NCI-H82 (cell line): ENCODE measurements around the gene SFT2D2.

Experiments used
- DNase-seq: peaks from one replicate; lab custom pipeline; 2025; lab: John Stamatoyannopoulos, UW

The SFT2D2 gene

DNA sequence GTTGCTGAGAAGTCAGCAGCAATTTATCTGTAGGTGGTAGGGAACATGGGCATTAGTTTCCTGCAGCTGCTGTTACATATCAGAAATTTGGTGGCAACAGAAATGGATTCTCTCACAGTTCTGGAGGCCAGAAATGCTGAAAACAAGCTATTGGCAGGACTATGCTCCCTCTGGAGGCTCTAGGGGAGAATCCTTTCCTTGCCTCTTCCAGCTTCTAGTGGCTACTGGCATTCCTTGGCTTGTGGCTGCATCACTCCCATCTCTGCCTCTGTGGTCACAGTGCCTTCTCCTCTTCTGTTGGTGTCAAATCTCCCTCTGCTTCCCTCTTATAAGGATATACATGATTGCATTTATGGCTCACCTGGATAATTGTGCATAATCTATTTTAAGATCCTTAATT, 2.5 kb upstream of the SFT2D2 start:
- no peak for DNase-seq

- DNase-seq: no peak
These were observed 1.9 kb upstream of the SFT2D2 start for GRCh38 chr1:168223681-168224540.

- no peak for DNase-seq
These were observed 813 bp upstream of the SFT2D2 start for GRCh38 chr1:168224991-168225390.

- no peak for DNase-seq
These were observed 1.8 kb downstream of the SFT2D2 start for GRCh38 chr1:168227620-168228019.

- no peak for DNase-seq
These were observed 4.1 kb downstream of the SFT2D2 start for GRCh38 chr1:168229893-168230292.

DNA sequence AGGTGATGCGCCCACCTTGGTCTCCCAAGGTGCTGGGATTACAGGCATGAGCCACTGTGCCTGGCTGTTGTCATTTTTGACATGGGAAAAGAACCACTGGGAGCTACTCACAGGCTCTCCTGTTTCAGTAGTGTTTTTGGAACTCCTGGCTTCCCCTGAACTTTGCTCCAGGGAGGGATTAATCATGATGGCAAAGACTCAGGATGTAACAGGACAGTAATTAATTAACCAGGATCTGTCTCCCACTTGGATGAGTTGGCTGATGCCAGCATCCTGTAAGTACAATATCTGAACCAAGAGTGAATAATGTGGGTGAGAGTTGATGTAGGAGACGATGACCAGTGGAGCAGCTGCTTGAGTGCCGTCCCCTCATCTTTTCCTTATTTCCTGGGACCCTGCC, 4.9 kb downstream of the SFT2D2 start:
- DNase-seq: no peak

- DNase-seq: peak; percentile 80
These were observed 9.2 kb downstream of the SFT2D2 start for GRCh38 chr1:168234846-168235547.

- no peak for DNase-seq
These were observed 9.7 kb downstream of the SFT2D2 start for GRCh38 chr1:168235548-168235885.

DNA sequence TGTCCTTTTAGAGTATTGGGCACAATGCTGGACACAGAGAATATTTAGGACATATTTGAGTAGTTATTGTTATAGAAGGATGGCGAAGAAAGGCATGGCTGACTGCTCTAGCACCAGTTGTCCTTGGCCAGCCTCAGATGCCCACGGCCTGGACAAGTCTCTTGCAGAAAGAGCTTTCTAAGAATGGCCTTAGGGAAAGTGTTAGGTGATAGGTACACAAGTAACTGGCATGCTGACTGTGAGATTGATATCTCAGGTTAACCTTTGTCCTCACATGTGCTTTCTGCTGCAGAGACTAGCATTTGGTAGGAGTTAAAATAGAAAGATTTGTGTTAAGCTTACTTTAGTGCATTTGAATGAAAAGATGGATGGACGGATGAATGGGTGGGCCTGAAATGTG, 10.1 kb downstream of the SFT2D2 start:
- no peak for DNase-seq

GRCh38 chr1:168236836-168237611, 11.2 kb downstream of the SFT2D2 start:
- DNase-seq: no peak

DNA sequence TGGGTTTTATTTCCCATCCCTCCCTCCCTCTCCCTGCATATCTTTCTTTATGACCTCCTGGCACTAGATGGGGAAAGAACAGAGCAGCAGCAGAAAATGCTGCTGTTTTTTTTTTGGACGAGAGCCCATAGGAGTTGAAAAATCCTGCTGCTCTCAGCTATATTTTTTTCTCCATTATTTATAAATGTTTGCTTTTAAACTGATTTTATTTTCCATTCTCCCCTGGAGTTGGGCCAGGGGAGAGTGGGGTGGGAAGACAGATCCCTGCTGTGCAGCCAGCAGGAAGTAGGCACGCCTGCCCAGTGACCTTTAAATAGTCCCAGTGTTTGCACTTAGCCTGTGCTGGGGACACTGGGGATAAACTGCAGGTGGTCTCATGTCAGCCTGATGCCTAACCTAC, 17.4 kb downstream of the SFT2D2 start:
- no peak for DNase-seq

GRCh38 chr1:168243636-168244212, 17.9 kb downstream of the SFT2D2 start:
- DNase-seq: no peak

GRCh38 chr1:168245042-168245441, 19.2 kb downstream of the SFT2D2 start:
- no peak for DNase-seq

- no peak for DNase-seq
These were observed 20.7 kb downstream of the SFT2D2 start for GRCh38 chr1:168246506-168246905.

- no peak for DNase-seq
These were observed 26.5 kb downstream of the SFT2D2 start for GRCh38 chr1:168252204-168252733.

- no peak for DNase-seq
These were observed 30.4 kb downstream of the SFT2D2 start for GRCh38 chr1:168256164-168256563.

DNA sequence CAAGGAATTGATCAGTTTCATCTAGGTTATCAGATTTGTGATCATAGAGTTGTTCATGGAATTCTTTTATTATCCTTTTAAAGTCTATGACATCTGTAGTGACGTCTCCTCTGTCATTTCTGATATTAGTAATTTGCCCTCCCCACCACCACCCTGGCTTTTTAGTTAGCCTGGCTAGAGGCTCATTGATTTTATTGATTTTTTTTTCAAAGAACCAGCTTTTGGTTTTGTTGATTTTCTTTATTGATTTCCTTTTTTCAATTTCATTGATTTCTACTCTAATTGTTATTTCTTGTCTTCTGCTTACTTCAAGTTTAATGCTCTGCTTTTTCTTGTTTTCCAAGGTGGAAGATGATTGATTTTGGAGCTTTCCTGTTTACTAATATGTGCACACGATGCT, 31.6 kb downstream of the SFT2D2 start:
- DNase-seq: no peak

- no peak for DNase-seq
These were observed 33.8 kb downstream of the SFT2D2 start for GRCh38 chr1:168259567-168259966.

GRCh38 chr1:168260393-168260792, 34.6 kb downstream of the SFT2D2 start:
- peak; percentile 71 for DNase-seq

GRCh38 chr1:168261390-168261789, 35.6 kb downstream of the SFT2D2 start:
- no peak for DNase-seq

- no peak for DNase-seq
These were observed 37.3 kb downstream of the SFT2D2 start for GRCh38 chr1:168263130-168263529.

- DNase-seq: no peak
These were observed 38.5 kb downstream of the SFT2D2 start for GRCh38 chr1:168264296-168264695.
